ENCODE data around the gene GRAMD1A. TPM values are rescaled to one million over a fixed set of nuclear protein-coding genes. Genes with fewer than 3 reads are reported as not detected.
"Not testable (repeated sequence)": the region's sequence is repeated elsewhere in the genome, so short reads cannot be mapped to it uniquely, and the experiment has no call there.

The GRAMD1A gene
- total RNA-seq, 1 donor from 2014 or later: 50.3 TPM

GRCh38 chr19:35034588-35035382, 34.7 kb downstream of the GRAMD1A start:
- DNase-seq (ENCODE audit: low spot score): no peak

GRCh38 chr19:35037716-35038622, 37.8 kb downstream of the GRAMD1A start:
- no peak for DNase-seq (ENCODE audit: low spot score)

- DNase-seq (ENCODE audit: low spot score): no peak
Observed at GRCh38 chr19:35038623-35039512, 38.7 kb downstream of the GRAMD1A start.

- DNase-seq (ENCODE audit: low spot score): no peak
Observed at GRCh38 chr19:35039881-35040825, 40.0 kb downstream of the GRAMD1A start.

- no peak for DNase-seq (ENCODE audit: low spot score)
Observed at GRCh38 chr19:35040826-35041547, 40.9 kb downstream of the GRAMD1A start.

- no peak for DNase-seq (ENCODE audit: low spot score)
Observed at GRCh38 chr19:35041548-35042055, 41.5 kb downstream of the GRAMD1A start, which contains the start of gene HPN. Gene HPN, plus strand, starts transcription at chr19:35041721. Its CDS starts 786 bp downstream, at chr19:35042507.

- no peak for DNase-seq (ENCODE audit: low spot score)
Observed at GRCh38 chr19:35042056-35042730, 42.1 kb downstream of the GRAMD1A start.

GRCh38 chr19:35042954-35043604, 43.0 kb downstream of the GRAMD1A start:
- no peak for DNase-seq (ENCODE audit: low spot score)

GRCh38 chr19:35043906-35044305, 43.8 kb downstream of the GRAMD1A start:
- DNase-seq (ENCODE audit: low spot score): no peak

- peak; percentile 38 for DNase-seq (ENCODE audit: low spot score)
Observed at GRCh38 chr19:35044317-35045117, 44.4 kb downstream of the GRAMD1A start.

GRCh38 chr19:35045667-35046300, 45.7 kb downstream of the GRAMD1A start:
- no peak for DNase-seq (ENCODE audit: low spot score)

GRCh38 chr19:35046461-35046860, 46.3 kb downstream of the GRAMD1A start:
- no peak for DNase-seq (ENCODE audit: low spot score)

GRCh38 chr19:35048911-35049411, 48.8 kb downstream of the GRAMD1A start:
- DNase-seq (ENCODE audit: low spot score): no peak

GRCh38 chr19:35049456-35049855, 49.3 kb downstream of the GRAMD1A start:
- DNase-seq (ENCODE audit: low spot score): no peak

GRCh38 chr19:35050662-35051061, 50.5 kb downstream of the GRAMD1A start:
- not testable (repeated sequence) for DNase-seq (ENCODE audit: low spot score)

GRCh38 chr19:35051268-35051667, 51.1 kb downstream of the GRAMD1A start:
- not testable (repeated sequence) for DNase-seq (ENCODE audit: low spot score)

- DNase-seq (ENCODE audit: low spot score): no peak
Observed at GRCh38 chr19:35051796-35052195, 51.7 kb downstream of the GRAMD1A start.

Measured in umbilical cord (tissue), 2 donors.